Ectodermal cell (in vitro differentiated cells): ENCODE measurements around the gene FAM76B. TPM values are rescaled to one million over a fixed set of nuclear protein-coding genes. Genes with fewer than 3 reads are reported as not detected.

Source experiments
- H3K27ac ChIP-seq: 2 replicates; pipeline ENCODE4 v1.7.0; 2013; ENCODE audit warnings: mild to moderate bottlenecking, low read depth, low read length; ENCODE audit not compliant: insufficient read depth, poor library complexity, severe bottlenecking
- H3K27me3 ChIP-seq: 2 replicates; pipeline ENCODE4 v1.7.0; 2013; ENCODE audit warnings: mild to moderate bottlenecking, low read length; ENCODE audit not compliant: insufficient read depth, control insufficient read depth, poor library complexity, severe bottlenecking
- H3K36me3 ChIP-seq: one replicate; pipeline ENCODE4 v1.7.0; 2013; ENCODE audit warnings: low read length; ENCODE audit not compliant: control insufficient read depth, insufficient read depth
- H3K4me1 ChIP-seq: one replicate; pipeline ENCODE4 v1.7.0; 2013; ENCODE audit warnings: low read length; ENCODE audit not compliant: control insufficient read depth, insufficient read depth
- H3K4me3 ChIP-seq: 2 replicates; pipeline ENCODE4 v1.7.0; 2013; ENCODE audit warnings: low read depth, low read length, control low read depth; ENCODE audit not compliant: insufficient read depth
- H3K9me3 ChIP-seq: 2 replicates; pipeline ENCODE4 v1.7.0; 2013; ENCODE audit warnings: mild to moderate bottlenecking, low read length, moderate library complexity; ENCODE audit not compliant: control insufficient read depth
- WGBS, 2 experiments: methylation state at CpG; one replicate each; pipeline ENCODE4 v1.1.7; 2013; ENCODE audit warnings: missing lambda C conversion rate in 2 of 2; 5-methylcytosine and 5-hydroxymethylcytosine counted together
- polyA plus RNA-seq, 4 experiments: library from polyadenylated mRNA; stranded (reverse); fragments of 50-300 nt; gene quantifications; one replicate each; pipeline ENCODE4 v1.2.3, GENCODE V29; 2013

FAM76B gene
- polyA plus RNA-seq (2013, experiment 1 of 4), result 37.6 TPM
- polyA plus RNA-seq (2013, experiment 2 of 4), result 38.2 TPM
- polyA plus RNA-seq (2013, experiment 3 of 4), result 45.1 TPM
- 48.4 TPM for polyA plus RNA-seq (2013, experiment 4 of 4)

- no peaks in the 10 kb centered on the region for H3K9me3 ChIP-seq
- H3K4me3 ChIP-seq, result peak within 1 kb of the TSS; percentile 79
- H3K27ac ChIP-seq, result peak within 1 kb of the TSS; percentile 99
- peaks cover 7% of the 10 kb centered on the region for H3K36me3 ChIP-seq
- H3K27me3 ChIP-seq, result no peaks in the 10 kb centered on the region
- H3K4me1 ChIP-seq, result peaks cover 7% of the 10 kb centered on the region
- 0% methylated on average over 62 of the region's 62 CpGs for WGBS, 2 experiments
Measured at GRCh38 chr11:95789506-95790122, at the start of gene FAM76B. FAM76B (minus strand) TSS chr11:95789782; CDS start chr11:95789478, 304 bp downstream.

- Histone ChIP-seq H3K9me3 (no peaks in the 10 kb centered on the region), H3K27me3 (no peaks in the 10 kb centered on the region), H3K36me3 (peaks cover 25% of the 10 kb centered on the region), H3K4me3 (no peak overlapping the region), H3K27ac (no peak overlapping the region), H3K4me1 (no peaks in the 10 kb centered on the region)
- WGBS, 2 experiments, result 34 to 46% methylated on average over 3 of the region's 3 CpGs
Measured at GRCh38 chr11:95835768-95836488, 46.3 kb upstream of the FAM76B start.

DNA sequence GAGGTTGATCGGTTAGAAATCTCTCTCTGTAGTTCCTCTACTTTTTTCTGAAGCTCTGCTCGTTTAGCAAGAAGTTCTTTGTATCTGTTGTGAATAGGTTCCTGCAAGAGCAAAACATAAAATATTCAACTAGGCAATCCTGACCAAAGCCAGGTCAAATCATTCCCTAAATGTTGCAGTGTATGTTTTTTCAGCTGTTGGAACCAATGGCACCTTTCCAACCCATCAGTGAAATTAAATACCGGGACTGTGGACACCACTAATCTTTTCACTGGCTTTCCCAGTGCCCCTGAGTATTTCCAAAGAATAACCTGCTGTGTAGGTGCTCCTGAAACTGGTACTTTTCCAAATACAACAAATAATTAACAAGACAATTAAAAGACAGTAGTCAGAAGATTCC is 45.8 kb upstream of the FAM76B start:
- Histone ChIP-seq H3K9me3 (no peaks in the 10 kb centered on the region), H3K4me1 (no peaks in the 10 kb centered on the region), H3K36me3 (peaks cover 25% of the 10 kb centered on the region), H3K4me3 (no peak overlapping the region), H3K27ac (no peak overlapping the region), H3K27me3 (no peaks in the 10 kb centered on the region)
- WGBS, 2 experiments, result 86 to 97% methylated on average over 2 to 3 of the region's 3 CpGs

DNA sequence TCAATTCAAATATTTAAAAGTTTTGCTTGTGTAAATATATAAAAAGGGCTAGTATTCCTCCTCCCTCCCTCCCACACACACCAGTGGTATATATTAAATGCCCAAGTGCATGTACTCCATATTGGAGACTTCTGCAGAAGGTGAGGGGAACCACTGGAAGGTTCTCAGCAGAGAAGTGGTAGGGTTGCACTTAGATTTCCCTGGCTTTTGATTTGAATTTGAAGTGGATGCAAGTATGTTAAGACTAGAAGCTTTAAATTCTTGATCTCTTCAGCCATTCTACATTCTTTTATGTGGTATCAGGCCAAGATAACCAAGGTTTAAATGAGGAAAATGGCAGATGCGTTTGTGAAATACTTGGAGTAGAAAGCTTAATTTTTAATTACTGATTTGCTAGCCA is 43.8 kb upstream of the FAM76B start:
- peaks cover 32% of the 10 kb centered on the region for H3K36me3 ChIP-seq
- H3K4me1 ChIP-seq, result no peaks in the 10 kb centered on the region
- 100% methylated on average over 1 of the region's 1 CpG; no CpG with 5 or more reads in 1 of the 2 experiments for WGBS, 2 experiments
- no peak overlapping the region for H3K4me3 ChIP-seq
- H3K9me3 ChIP-seq, result no peaks in the 10 kb centered on the region
- no peaks in the 10 kb centered on the region for H3K27me3 ChIP-seq
- H3K27ac ChIP-seq, result no peak overlapping the region

GRCh38 chr11:95832763-95833162 is 43.2 kb upstream of the FAM76B start:
- H3K36me3 ChIP-seq, result peaks cover 29% of the 10 kb centered on the region
- no peak overlapping the region for H3K27ac ChIP-seq
- 96 to 97% methylated on average over 3 of the region's 3 CpGs for WGBS, 2 experiments
- no peak overlapping the region for H3K4me3 ChIP-seq
- no peaks in the 10 kb centered on the region for H3K4me1 ChIP-seq
- H3K9me3 ChIP-seq, result no peaks in the 10 kb centered on the region
- no peaks in the 10 kb centered on the region for H3K27me3 ChIP-seq

DNA sequence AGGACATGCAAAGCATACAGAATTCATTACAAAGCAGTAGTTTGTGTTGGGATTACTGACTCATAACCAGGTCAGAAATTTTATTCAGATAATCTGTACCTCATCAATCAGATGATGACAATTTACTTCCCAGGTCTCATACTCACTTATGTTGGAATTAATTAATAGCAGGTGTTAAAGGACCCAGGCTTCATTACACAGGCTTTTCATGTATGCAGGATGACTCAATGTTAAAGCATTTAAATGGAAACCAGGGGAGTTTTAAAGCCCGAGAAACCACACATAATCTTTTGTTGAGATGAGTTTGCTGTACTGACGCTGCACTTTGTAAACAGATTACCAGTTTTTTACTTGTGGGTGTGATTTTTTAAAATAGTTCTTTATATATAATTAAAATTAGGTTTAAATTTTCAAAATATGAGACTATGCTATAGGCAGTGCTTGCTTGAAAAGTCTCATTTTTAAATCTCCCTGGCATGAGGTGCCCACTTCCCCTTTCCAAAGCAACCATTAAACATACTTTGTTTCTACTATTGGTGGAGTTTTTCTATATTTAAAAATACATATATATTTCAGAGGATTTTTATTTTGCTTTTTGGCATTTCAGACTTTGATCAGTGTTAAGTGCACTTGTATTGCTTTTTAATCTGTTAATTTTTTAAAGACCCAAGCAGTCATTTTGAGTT is 41.8 kb upstream of the FAM76B start:
- H3K4me3 ChIP-seq, result no peak overlapping the region
- peaks cover 29% of the 10 kb centered on the region for H3K36me3 ChIP-seq
- no peaks in the 10 kb centered on the region for H3K27me3 ChIP-seq
- no peaks in the 10 kb centered on the region for H3K9me3 ChIP-seq
- 95 to 100% methylated on average over 2 of the region's 2 CpGs for WGBS, 2 experiments
- H3K27ac ChIP-seq, result no peak overlapping the region
- H3K4me1 ChIP-seq, result no peaks in the 10 kb centered on the region

GRCh38 chr11:95829580-95830259 is 40.1 kb upstream of the FAM76B start:
- Histone ChIP-seq H3K4me1 (no peaks in the 10 kb centered on the region), H3K9me3 (no peaks in the 10 kb centered on the region), H3K36me3 (peaks cover 21% of the 10 kb centered on the region), H3K27ac (no peak overlapping the region), H3K27me3 (no peaks in the 10 kb centered on the region), H3K4me3 (no peak overlapping the region)
- no CpG with 5 or more reads among the region's 1 CpG for WGBS, 2 experiments

DNA sequence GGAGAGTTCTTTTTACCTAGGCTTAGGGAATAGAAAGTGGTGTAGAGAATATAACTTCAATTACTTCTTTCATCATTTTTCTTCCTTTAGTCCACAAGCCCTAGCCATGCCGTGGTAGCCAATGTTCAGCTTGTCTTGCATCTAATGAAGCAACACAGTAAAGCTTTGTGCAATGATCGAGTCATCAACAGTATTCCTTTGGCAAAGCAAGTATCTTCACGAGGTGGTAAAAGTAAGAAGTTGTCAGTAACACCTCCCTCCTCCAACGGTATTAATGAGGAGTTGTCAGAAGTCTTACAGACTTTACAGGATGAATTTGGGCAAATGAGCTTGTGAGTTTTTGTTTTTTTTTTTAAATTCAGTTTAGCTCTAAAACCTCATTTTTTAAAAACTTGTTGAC is 38.1 kb upstream of the FAM76B start:
- WGBS, 2 experiments, result 94 to 96% methylated on average over 3 to 4 of the region's 4 CpGs
- Histone ChIP-seq H3K9me3 (no peaks in the 10 kb centered on the region), H3K4me3 (no peak overlapping the region), H3K36me3 (peaks cover 10% of the 10 kb centered on the region), H3K27ac (no peak overlapping the region), H3K27me3 (no peaks in the 10 kb centered on the region), H3K4me1 (no peaks in the 10 kb centered on the region)

GRCh38 chr11:95821640-95822039 is 32.1 kb upstream of the FAM76B start:
- Histone ChIP-seq H3K36me3 (peaks cover 3% of the 10 kb centered on the region), H3K27ac (no peak overlapping the region), H3K4me3 (no peak overlapping the region)

GRCh38 chr11:95816037-95816436 is 26.5 kb upstream of the FAM76B start:
- WGBS, 2 experiments, result 90 to 96% methylated on average over 2 of the region's 2 CpGs
- H3K27ac ChIP-seq, result no peak overlapping the region
- H3K9me3 ChIP-seq, result no peaks in the 10 kb centered on the region
- no peaks in the 10 kb centered on the region for H3K4me1 ChIP-seq
- no peaks in the 10 kb centered on the region for H3K27me3 ChIP-seq
- no peak overlapping the region for H3K4me3 ChIP-seq
- H3K36me3 ChIP-seq, result peaks cover 9% of the 10 kb centered on the region

More at GRCh38 chr11:95821640-95822039, 32.1 kb upstream of the FAM76B start:
- no peaks in the 10 kb centered on the region for H3K9me3 ChIP-seq
- WGBS, 2 experiments, result 96 to 100% methylated on average over 2 of the region's 2 CpGs
- H3K4me1 ChIP-seq, result no peaks in the 10 kb centered on the region
- no peaks in the 10 kb centered on the region for H3K27me3 ChIP-seq
